K562 (cell line): Measurements from ENCODE around the gene LUZP4. TPM values are rescaled to one million over a fixed set of nuclear protein-coding genes. Genes with fewer than 3 reads are reported as not detected.

Experiments used
- ATAC-seq: fragments of 200-7000 bp; cut with Tn5 transposase; 3 replicates; pipeline ENCODE4 v1.9.1; 2020; ENCODE audit warnings: moderate library complexity
- BruUV-seq: library from RNA; stranded (reverse); fragments of 400-500 nt; replicated peaks from 2 replicates; lab custom pipeline; 2021; lab: Mats Ljungman, UMichigan
- CTCF ChIA-PET: fragments of 300-600 bp; formaldehyde crosslinking; extraction: SDS; loops from one replicate; lab custom pipeline; 2021; ENCODE audit warnings: low intra/inter-chr PET ratio; lab: Yijun Ruan, JAX
- POLR2A ChIA-PET: fragments of 300-600, 350-650 bp; sonication (Branson Sonifier 250); formaldehyde crosslinking; extraction: SDS; loops from one replicate; lab custom pipeline; 2021; ENCODE audit warnings: antibody characterized with exemption, inconsistent platforms; lab: Yijun Ruan, JAX
- DNase-seq, 4 experiments: peaks; one replicate each; pipeline versions ENCODE4 v3.0.0 to v3.0.0-alpha.2; 2011 to 2018; ENCODE audit warnings: low spot score in 3 of 4, mixed read lengths in 3 of 4; ENCODE audit errors: extremely low read depth in 1 of 4
- FAIRE-seq: peaks from 2 replicates; lab custom pipeline; 2011; peaks lifted over from hg19 to GRCh38; lab: Jason Lieb, UNC
- H2AFZ ChIP-seq: 2 replicates; pipeline ENCODE4 v1.6.0; 2011; ENCODE audit warnings: low read depth, low read length, control low read depth, inconsistent platforms
- H3K27ac ChIP-seq: fragments of 200-600 bp; 3 replicates; pipeline ENCODE4 v1.8.0; 2011; ENCODE audit warnings: low read depth, mild to moderate bottlenecking, control low read depth, inconsistent platforms, low read length, moderate library complexity, mixed read lengths; ENCODE audit errors: extremely low read depth
- H3K27me3 ChIP-seq, 2 experiments: fragments of 300-600 bp in 1 of 2; 2 replicates in 1 of 2; 3 replicates in 1 of 2; pipeline versions ENCODE4 v1.6.0 to v1.8.0; 2011; ENCODE audit warnings: inconsistent platforms in 2 of 2, low read length in 2 of 2, mild to moderate bottlenecking in 1 of 2, mixed read lengths in 1 of 2, moderate library complexity in 1 of 2; ENCODE audit not compliant: control insufficient read depth in 2 of 2, insufficient read depth in 2 of 2
- H3K36me3 ChIP-seq: fragments of 300-600 bp; 3 replicates; pipeline ENCODE4 v1.8.0; 2011; ENCODE audit warnings: mild to moderate bottlenecking, low read length, inconsistent platforms; ENCODE audit not compliant: control insufficient read depth, insufficient read depth
- H3K4me1 ChIP-seq, 2 experiments: fragments of 200-600 bp in 1 of 2; replicated peaks in 1 of 2; 2 replicates in 1 of 2; 3 replicates in 1 of 2; pipeline versions ENCODE4 v1.5.1 to v1.8.0; 2011; ENCODE audit warnings: inconsistent platforms in 2 of 2, low read length in 2 of 2, mild to moderate bottlenecking in 1 of 2, mixed read lengths in 1 of 2, moderate library complexity in 1 of 2; ENCODE audit not compliant: control insufficient read depth in 2 of 2, insufficient read depth in 2 of 2
- H3K4me2 ChIP-seq: 2 replicates; pipeline ENCODE4 v1.6.1; 2011; ENCODE audit warnings: low read length, control low read depth, inconsistent platforms, mixed read lengths; ENCODE audit not compliant: insufficient read depth
- H3K4me3 ChIP-seq: fragments of 200-600 bp; sonication (generic), shearing (Covaris generic); 2 replicates; pipeline ENCODE4 v1.5.1; 2016; ENCODE audit warnings: control low read depth, inconsistent platforms
- H3K79me2 ChIP-seq: fragments of 200-600 bp; 3 replicates; pipeline ENCODE4 v1.8.0; 2011; ENCODE audit warnings: low read length, inconsistent platforms; ENCODE audit not compliant: control insufficient read depth, insufficient read depth
- H3K9ac ChIP-seq, 2 experiments: 2 replicates each; pipeline versions ENCODE4 v1.6.0 to v1.6.1; 2011; ENCODE audit warnings: low read depth in 2 of 2, low read length in 2 of 2, control low read depth in 1 of 2, inconsistent platforms in 1 of 2, mild to moderate bottlenecking in 1 of 2, mixed read lengths in 1 of 2; ENCODE audit not compliant: insufficient read depth in 1 of 2
- H3K9me1 ChIP-seq: one replicate; pipeline ENCODE4 v1.6.0; 2011; ENCODE audit warnings: inconsistent platforms, mild to moderate bottlenecking, low read length, moderate library complexity; ENCODE audit not compliant: control insufficient read depth, insufficient read depth
- H3K9me3 ChIP-seq: replicated peaks from 2 replicates; pipeline ENCODE4 v1.5.1; 2011; ENCODE audit warnings: low read depth, low read length, inconsistent platforms; ENCODE audit not compliant: control insufficient read depth, insufficient read depth
- H4K20me1 ChIP-seq: replicated peaks from 2 replicates; pipeline ENCODE4 v1.6.1; 2011; ENCODE audit warnings: low read length, inconsistent platforms, mixed read lengths; ENCODE audit not compliant: control insufficient read depth, insufficient read depth
- ARID1B ChIP-seq: fragments of 450-650 bp; IDR thresholded peaks from 2 replicates; pipeline ENCODE4 v1.6.1; 2016; ENCODE audit warnings: antibody characterized with exemption, mild to moderate bottlenecking, inconsistent platforms
- CBX5 ChIP-seq: IDR thresholded peaks from 2 replicates; pipeline ENCODE4 v1.6.1; 2014; ENCODE audit warnings: low read depth, borderline replicate concordance
- EZH2 ChIP-seq: IDR thresholded peaks from 2 replicates; pipeline ENCODE4 v1.6.1; 2012; ENCODE audit warnings: low read depth, mild to moderate bottlenecking, inconsistent platforms, low read length, borderline replicate concordance
- FOXJ2 ChIP-seq: fragments of 200-800 bp; sonication (Bioruptor generic); IDR thresholded peaks from 2 replicates; pipeline ENCODE4 v1.6.1; 2016; ENCODE audit warnings: missing genetic modification characterization, missing compliant biosample characterization
- KDM1A ChIP-seq, 2 experiments: fragments of 450-650 bp; IDR thresholded peaks; 2 replicates each; pipeline ENCODE4 v1.6.1; 2016; ENCODE audit warnings: mild to moderate bottlenecking in 2 of 2
- KLF16 ChIP-seq: IDR thresholded peaks from 2 replicates; pipeline ENCODE4 v1.6.1; 2016; ENCODE audit warnings: antibody characterized with exemption
- MEF2D ChIP-seq: conservative IDR thresholded peaks from 2 replicates; pipeline ENCODE4 v1.6.1; 2016; ENCODE audit warnings: low read depth, missing genetic modification characterization, missing compliant biosample characterization
- MEIS2 ChIP-seq: fragments of 450-650 bp; IDR thresholded peaks from 2 replicates; pipeline ENCODE4 v1.6.1; 2014; ENCODE audit warnings: mild to moderate bottlenecking; ENCODE audit not compliant: partially characterized antibody
- MTA2 ChIP-seq: fragments of 450-650 bp; IDR thresholded peaks from 2 replicates; pipeline ENCODE4 v1.6.1; 2016; ENCODE audit warnings: low read depth
- NCOA4 ChIP-seq: fragments of 450-650 bp; IDR thresholded peaks from 2 replicates; pipeline ENCODE4 v1.6.1; 2018; ENCODE audit warnings: mild to moderate bottlenecking; ENCODE audit not compliant: partially characterized antibody
- NCOR1 ChIP-seq: fragments of 450-650 bp; IDR thresholded peaks from 2 replicates; pipeline ENCODE4 v1.6.1; 2016; ENCODE audit warnings: mild to moderate bottlenecking, moderate library complexity
- RCOR1 ChIP-seq, 2 experiments: IDR thresholded peaks; 2 replicates each; pipeline ENCODE4 v1.6.1; 2012; ENCODE audit warnings: low read depth in 2 of 2, low read length in 2 of 2, borderline replicate concordance in 1 of 2, improper control_type of control experiment in 1 of 2
- SNAPC5 ChIP-seq: fragments of 250-450 bp; sonication (Bioruptor Pico); IDR thresholded peaks from 2 replicates; pipeline ENCODE4 v1.8.0; 2021; ENCODE audit warnings: moderate library complexity, mild to moderate bottlenecking, inconsistent platforms
- SRSF9 ChIP-seq: fragments of 200-400 bp; formaldehyde crosslinking; IDR thresholded peaks from 2 replicates; pipeline ENCODE4 v1.6.1; 2017; ENCODE audit warnings: low read depth, low read length, borderline replicate concordance
- TAF1 ChIP-seq: IDR thresholded peaks from 2 replicates; pipeline ENCODE4 v1.6.1; 2011; ENCODE audit warnings: mild to moderate bottlenecking, low read length, moderate library complexity; ENCODE audit not compliant: insufficient read depth, control insufficient read depth, severe bottlenecking; ENCODE audit errors: extremely low read depth
- TAL1 ChIP-seq: fragments of 450-650 bp; IDR thresholded peaks from 2 replicates; pipeline ENCODE4 v1.6.1; 2016; ENCODE audit warnings: mild to moderate bottlenecking
- TCF3 ChIP-seq: sonication (generic); formaldehyde crosslinking; IDR thresholded peaks from 2 replicates; pipeline ENCODE4 v1.4.0; 2020; ENCODE audit warnings: mild to moderate bottlenecking, missing genetic modification reagents
- TEAD4 ChIP-seq, 2 experiments: sonication (generic) in 1 of 2; formaldehyde crosslinking in 1 of 2; IDR thresholded peaks; 2 replicates each; pipeline versions ENCODE4 v1.6.1 to v1.8.0; 2012 to 2022; ENCODE audit warnings: borderline replicate concordance in 1 of 2, inconsistent platforms in 1 of 2, low read length in 1 of 2, mild to moderate bottlenecking in 1 of 2, missing genetic modification reagents in 1 of 2
- TFAP4 ChIP-seq: sonication (generic); formaldehyde crosslinking; IDR thresholded peaks from 2 replicates; pipeline ENCODE4 v1.8.0; 2022; ENCODE audit warnings: missing genetic modification reagents, mild to moderate bottlenecking, moderate library complexity, borderline replicate concordance
- ZNF644 ChIP-seq: fragments of 200-800 bp; sonication (Bioruptor generic); IDR thresholded peaks from 2 replicates; pipeline ENCODE4 v1.6.1; 2016; ENCODE audit warnings: low read depth, missing genetic modification characterization, missing compliant biosample characterization
- ZNF780A ChIP-seq: fragments of 250-450 bp; sonication (Bioruptor Pico); IDR thresholded peaks from 2 replicates; pipeline ENCODE4 v1.5.0; 2021; ENCODE audit warnings: mild to moderate bottlenecking
- WGBS: fragments of 100-300 bp; shearing (Covaris generic); methylation state at CpG from one replicate; pipeline ENCODE4 v1.1.6; 2016; ENCODE audit warnings: low coverage, mixed read lengths; ENCODE audit not compliant: insufficient coverage; ENCODE audit errors: missing lambda C conversion rate; 5-methylcytosine and 5-hydroxymethylcytosine counted together
- in situ Hi-C: fragments of 300-500 bp; cut with MboI; formaldehyde crosslinking; loops from 4 replicates; pipeline ENCODE4 v1.15.0; 2018; ENCODE audit warnings: inconsistent platforms, mixed read lengths
- intact Hi-C: fragments of 100-400 bp; cut with micrococcal nuclease; formaldehyde crosslinking; loops from 2 replicates; pipeline ENCODE4 v1.14.2; 2022
- polyA plus RNA-seq, 8 experiments: library from polyadenylated mRNA; depleted of rRNA in 4 of 8; stranded (reverse) in 5 of 8; unstranded in 3 of 8; fragments of >200 nt; fragmentation: Nextera tagmentation in 2 of 8; fragmentation: Illumina TruSeq in 1 of 8; extraction: Ambion mirVana in 2 of 8; extraction: Trizol in 1 of 8; gene quantifications; 2 replicates each; pipeline versions ENCODE4 v1.2.1 to v1.2.3, GENCODE V29; 2011 to 2014; ENCODE audit warnings: inconsistent platforms in 1 of 8, missing spikeins in 1 of 8
- total RNA-seq, 7 experiments: library from RNA; depleted of rRNA in 6 of 7; stranded (reverse); fragments of >200 nt in 6 of 7; fragmentation: Illumina TruSeq in 2 of 7; extraction: Trizol in 2 of 7; gene quantifications; 2 replicates each; pipeline versions ENCODE4 v1.2.1 to v1.2.3, GENCODE V29; 2011 to 2021; ENCODE audit warnings: low replicate concordance in 1 of 7

The LUZP4 gene
- total and polyA plus RNA-seq, 9 of the 15 experiments (the other 6 are each of a cell fraction or from before 2014, with no cell fraction given) = 0.16 to 1.1 (median 0.36) TPM

DNA sequence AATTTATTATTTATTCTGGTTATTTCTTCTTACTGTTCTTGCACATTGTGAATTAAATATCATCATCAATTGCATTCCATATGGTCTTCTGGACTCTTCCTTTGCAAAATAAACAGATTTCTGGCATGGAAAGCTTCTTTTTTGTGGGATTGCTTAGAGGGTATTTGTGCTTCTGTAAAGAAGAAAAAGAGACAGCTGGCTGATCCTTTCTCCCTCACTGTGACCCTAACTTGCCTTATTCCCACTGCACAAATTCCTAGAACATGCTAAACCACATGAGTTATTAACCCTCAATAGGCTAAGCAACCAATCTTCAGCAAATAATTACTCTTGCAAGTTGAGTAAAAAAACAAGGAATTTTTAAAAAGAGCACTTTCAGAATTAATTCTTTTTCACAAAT is 31.8 kb upstream of the LUZP4 start (continued):
- no peak for TF ChIP-seq TAF1
- no peak for TF ChIP-seq SRSF9
- TF ChIP-seq, all 486 proteins: peak for 0

DNA sequence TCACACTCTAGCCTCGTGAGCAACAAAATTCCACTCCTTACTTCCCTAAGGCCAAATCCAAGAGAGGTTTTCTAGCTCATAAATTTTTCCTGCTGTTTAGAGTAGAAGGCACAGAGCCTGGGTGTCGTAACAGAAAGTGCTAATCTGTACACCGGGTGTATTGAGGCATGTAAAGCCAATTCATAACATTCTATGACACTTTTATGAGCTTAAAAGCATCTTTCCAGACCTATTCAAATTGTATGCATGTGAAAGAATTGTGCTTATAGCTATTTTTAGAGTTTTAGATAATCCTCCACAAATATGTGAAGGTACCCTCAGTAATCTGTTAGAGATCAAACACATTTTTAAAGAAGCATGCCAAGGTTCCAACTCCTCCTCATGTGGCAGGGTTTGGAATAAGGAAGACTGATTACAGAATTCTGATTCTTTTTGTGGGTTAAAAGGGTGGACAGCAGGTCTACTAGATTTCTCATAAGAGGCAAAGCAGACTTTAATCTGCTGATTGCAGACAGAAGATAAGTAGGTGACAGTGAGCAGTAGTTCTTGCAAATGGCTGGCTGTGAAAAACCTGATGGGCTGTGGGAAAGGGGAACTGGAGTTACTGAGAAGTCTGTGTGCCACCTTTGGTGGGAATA is 30.2 kb upstream of the LUZP4 start:
- no peaks in the 10 kb centered on the region for H3K4me1 ChIP-seq
- no peak overlapping the region for H2AFZ ChIP-seq
- intact Hi-C loops = no loop called here
- H3K9me3 ChIP-seq = no peaks in the 10 kb centered on the region
- no peak overlapping the region for H3K27ac ChIP-seq
- H3K9ac ChIP-seq = no peak overlapping the region
- no peak overlapping the region for H3K4me3 ChIP-seq
- WGBS = 0% methylated on average over 3 of the region's 3 CpGs
- H3K79me2 ChIP-seq = no peaks in the 10 kb centered on the region
- CTCF ChIA-PET = no interaction called here
- no peaks in the 10 kb centered on the region for H4K20me1 ChIP-seq
- no peak overlapping the region for H3K4me2 ChIP-seq
- H3K9me1 ChIP-seq = no peaks in the 10 kb centered on the region
- ATAC-seq (no peak), DNase-seq (peak in 2 of 4 experiments; percentile 2 to 4), FAIRE-seq (no peak)
- in situ Hi-C loops = no loop called here
- H3K27me3 ChIP-seq = no peaks in the 10 kb centered on the region
- no peaks in the 10 kb centered on the region for H3K36me3 ChIP-seq
- POLR2A ChIA-PET = interaction anchor here (1.0 kb wide), 1 partner anchor 11 kb away, joined by 5 read pairs; no protein-coding TSS in a partner anchor
- BruUV-seq = no TSS peak
- TF ChIP-seq EZH2 = no peak
- TF ChIP-seq KDM1A (IDR thresholded peaks at IDR 0.05) = peak; percentile 59 to 74
- peak; percentile 74 for TF ChIP-seq TAL1
- no peak for TF ChIP-seq FOXJ2
- no peak for TF ChIP-seq ZNF644
- no peak for TF ChIP-seq NCOA4
- 0 out of 2 replicates have a peak, but pooled peaks have one; percentile 24 for TF ChIP-seq NCOR1
- 0 out of 2 replicates have a peak, but pooled peaks have one; percentile 10 for TF ChIP-seq KLF16
- TF ChIP-seq SNAPC5 = no peak
- TF ChIP-seq CBX5 = no peak
- peak in 1 of 2 experiments; percentile 86; a peak in 2 of 4 replicates for TF ChIP-seq RCOR1 (IDR thresholded peaks at IDR 0.05; ENCODE audit: borderline replicate concordance in 1 of 2, low read depth in 2 of 2, low read length in 2 of 2)
- no peak for TF ChIP-seq ZNF780A (CRISPR knock-in tag)
- TF ChIP-seq ARID1B = peak; percentile 66
- TF ChIP-seq TCF3 (CRISPR knock-in tag) = 0 out of 2 replicates have a peak, but pooled peaks have one; percentile 10
- TF ChIP-seq TFAP4 (CRISPR knock-in tag) = no peak
- peak; percentile 8 for TF ChIP-seq MEIS2
- peak; percentile 79 for TF ChIP-seq TEAD4 (IDR thresholded peaks at IDR 0.05; ENCODE audit: low read length)
- no peak for TF ChIP-seq TEAD4 (CRISPR knock-in tag; IDR thresholded peaks at IDR 0.05; ENCODE audit: borderline replicate concordance)
- peak; percentile 44; the same call in 1 of the 2 replicates for TF ChIP-seq MTA2
- TF ChIP-seq MEF2D = no peak
